B cell (primary cell): ENCODE data around the gene EBLN2. TPM values are rescaled to one million over a fixed set of nuclear protein-coding genes. Genes with fewer than 3 reads are reported as not detected.

Experiments used
- ATAC-seq: fragments of 200-7000 bp; cut with Tn5 transposase; one replicate; pipeline ENCODE4 v1.10.0; 2021; ENCODE audit warnings: low read depth, mild to moderate bottlenecking, moderate number of reproducible peaks, moderate library complexity
- CTCF ChIA-PET: fragments of 350-600 bp; sonication (Branson Sonifier 250); formaldehyde crosslinking; loops from one replicate; lab custom pipeline; 2021; ENCODE audit warnings: antibody characterized with exemption, inconsistent platforms; lab: Charles Lee
- POLR2A ChIA-PET: fragments of 350-600 bp; sonication (Branson Sonifier 250); formaldehyde crosslinking; loops from one replicate; lab custom pipeline; 2021; ENCODE audit warnings: antibody characterized with exemption; lab: Charles Lee
- DNase-seq: peaks from one replicate; pipeline ENCODE4 v3.0.0; 2013
- H2AFZ ChIP-seq: 2 replicates; pipeline ENCODE4 v1.6.1; 2012; ENCODE audit warnings: mild to moderate bottlenecking, low read depth, low read length; ENCODE audit not compliant: insufficient read depth, poor library complexity, severe bottlenecking
- H3K27ac ChIP-seq, 2 donors: 1 replicate in 1 of 2; 2 replicates in 1 of 2; pipeline ENCODE4 v1.5.1; 2012 to 2013; ENCODE audit warnings: low read length in 2 of 2, mild to moderate bottlenecking in 2 of 2, moderate library complexity in 1 of 2
- H3K27me3 ChIP-seq, 4 experiments: fragments of 200-600 bp in 1 of 4; sonication (generic) in 1 of 4; replicated peaks in 1 of 4; 1 replicate in 2 of 4; 2 replicates in 2 of 4; pipeline versions ENCODE4 v1.6.1 to v1.7.0; 2013 to 2016; ENCODE audit warnings: low read length in 3 of 4, mild to moderate bottlenecking in 2 of 4, mixed read lengths in 1 of 4, moderate library complexity in 1 of 4; ENCODE audit not compliant: insufficient read depth in 4 of 4, control insufficient read depth in 3 of 4; ENCODE audit errors: control extremely low read depth in 1 of 4
- H3K36me3 ChIP-seq, 2 experiments: replicated peaks in 1 of 2; 1 replicate in 1 of 2; 2 replicates in 1 of 2; pipeline versions ENCODE4 v1.6.1 to v1.7.1; 2013; ENCODE audit warnings: low read length in 1 of 2; ENCODE audit not compliant: insufficient read depth in 2 of 2, control insufficient read depth in 1 of 2; ENCODE audit errors: control extremely low read depth in 1 of 2, extremely low read depth in 1 of 2
- H3K4me1 ChIP-seq, 2 donors: fragments of 200-600 bp in 1 of 2; sonication (generic) in 1 of 2; 1 replicate in 1 of 2; 2 replicates in 1 of 2; pipeline versions ENCODE4 v1.5.1 to v1.6.1; 2013 to 2017; ENCODE audit warnings: low read length in 2 of 2; ENCODE audit not compliant: control insufficient read depth in 2 of 2, insufficient read depth in 2 of 2
- H3K4me2 ChIP-seq: replicated peaks from 2 replicates; pipeline ENCODE3; 2012; ENCODE audit warnings: mild to moderate bottlenecking, low read depth, low read length; ENCODE audit not compliant: poor library complexity, severe bottlenecking
- H3K4me3 ChIP-seq, 5 experiments: fragments of 200-600 bp in 1 of 5; sonication (generic) in 1 of 5; 1 replicate in 3 of 5; 2 replicates in 2 of 5; pipeline versions ENCODE4 v1.5.1 to v1.7.0; 2011 to 2016; ENCODE audit warnings: low read length in 4 of 5, mild to moderate bottlenecking in 4 of 5, low read depth in 2 of 5, control low read depth in 1 of 5, moderate library complexity in 1 of 5; ENCODE audit not compliant: insufficient read depth in 1 of 5; ENCODE audit errors: control extremely low read depth in 1 of 5, extremely low read depth in 1 of 5
- H3K79me2 ChIP-seq: fragments of 200-600 bp; sonication (generic); one replicate; pipeline ENCODE4 v1.6.0; 2016; ENCODE audit warnings: low read length; ENCODE audit not compliant: control insufficient read depth, insufficient read depth
- H3K9ac ChIP-seq: fragments of 200-600 bp; sonication (generic); 2 replicates; pipeline ENCODE4 v1.6.1; 2017; ENCODE audit warnings: mild to moderate bottlenecking, low read length, moderate library complexity
- H3K9me3 ChIP-seq, 3 donors: one replicate each; pipeline versions ENCODE4 v1.6.1 to v1.7.1; 2013; ENCODE audit warnings: low read length in 2 of 3; ENCODE audit not compliant: control insufficient read depth in 2 of 3, insufficient read depth in 1 of 3; ENCODE audit errors: control extremely low read depth in 1 of 3
- H4K20me1 ChIP-seq: 2 replicates; pipeline ENCODE4 v1.6.0; 2012; ENCODE audit warnings: mild to moderate bottlenecking, low read length; ENCODE audit not compliant: insufficient read depth, control insufficient read depth, poor library complexity, severe bottlenecking
- H3K27ac Mint-ChIP-seq: one replicate; pipeline ENCODE4 v1.8.0; 2021; ENCODE audit warnings: mixed read lengths
- H3K27me3 Mint-ChIP-seq: one replicate; pipeline ENCODE4 v1.8.0; 2021; ENCODE audit warnings: mixed read lengths
- H3K4me1 Mint-ChIP-seq: one replicate; pipeline ENCODE4 v1.8.0; 2021; ENCODE audit warnings: mixed read lengths
- H3K4me3 Mint-ChIP-seq: one replicate; pipeline ENCODE4 v1.8.0; 2021; ENCODE audit warnings: mixed read lengths
- H3K9me3 Mint-ChIP-seq: one replicate; pipeline ENCODE4 v1.8.0; 2022; ENCODE audit warnings: mixed read lengths; ENCODE audit not compliant: insufficient read depth
- CTCF ChIP-seq: fragments of 200-600 bp; IDR thresholded peaks from one replicate; pipeline ENCODE4 v1.8.0; 2022; ENCODE audit warnings: antibody characterized with exemption, mild to moderate bottlenecking
- EZH2 ChIP-seq: IDR thresholded peaks from 2 replicates; pipeline ENCODE4 v1.6.1; 2012; ENCODE audit warnings: borderline replicate concordance, low read depth, mild to moderate bottlenecking, moderate library complexity, low read length; ENCODE audit not compliant: insufficient read depth, poor library complexity, severe bottlenecking
- WGBS: methylation state at CpG from one replicate; pipeline ENCODE4 v1.1.5; 2013; ENCODE audit warnings: missing lambda C conversion rate; ENCODE audit not compliant: insufficient coverage; 5-methylcytosine and 5-hydroxymethylcytosine counted together
- intact Hi-C: fragments of 100-400 bp; cut with micrococcal nuclease; formaldehyde crosslinking; loops from one replicate; pipeline ENCODE4 v1.10.0; 2022
- polyA plus RNA-seq: library from polyadenylated mRNA; depleted of rRNA; stranded (reverse); fragments of >200 nt; gene quantifications from 2 replicates; pipeline ENCODE4 v1.2.3, GENCODE V29; 2012
- total RNA-seq, 2 donors: library from RNA; stranded (reverse); fragments of 120-200 nt in 1 of 2; gene quantifications; 1 replicate in 1 of 2; 2 replicates in 1 of 2; pipeline versions ENCODE4 v1.2.3 to v1.2.4, GENCODE V29; 2013 to 2022

The EBLN2 gene
- total and polyA plus RNA-seq, 2 donors (not counting 1 experiment from before 2014, with no cell fraction given): 4.5 to 10.2 TPM

GRCh38 chr3:73052857-73053256 is 8.6 kb upstream of the EBLN2 start:
- peaks cover 18% of the 10 kb centered on the region for H3K79me2 ChIP-seq
- peaks cover 44% of the 10 kb centered on the region for H4K20me1 ChIP-seq
- ChIA-PET CTCF (interaction anchor here (4.9 kb wide), 1 partner anchor 112 kb away, joined by 105 read pairs; no protein-coding TSS in a partner anchor), POLR2A (no interaction called here)
- Mint-ChIP-seq H3K27ac (no peak overlapping the region), H3K27me3 (no peaks in the 10 kb centered on the region), H3K4me1 (peaks cover 4% of the 10 kb centered on the region), H3K4me3 (no peak overlapping the region), H3K9me3 (no peaks in the 10 kb centered on the region)
- no peak for ATAC-seq
- no peaks in the 10 kb centered on the region for H3K4me1 ChIP-seq
- TF ChIP-seq EZH2 (no peak), CTCF (no peak)
- no peaks in the 10 kb centered on the region for H3K9me3 ChIP-seq
- peaks cover 0 to 9% of the 10 kb centered on the region in 2 experiments for H3K36me3 ChIP-seq
- H3K27me3 ChIP-seq: no peaks in the 10 kb centered on the region
- no peak overlapping the region for H3K27ac ChIP-seq
- intact Hi-C loops: loop anchor here (10.0 kb wide), 1 partner anchor 1338 kb away; no protein-coding TSS in a partner anchor
- H2AFZ ChIP-seq: no peak overlapping the region
- no peak overlapping the region for H3K4me3 ChIP-seq
- no peak overlapping the region for H3K9ac ChIP-seq
- DNase-seq: no peak
- WGBS: 50% methylated on average over 1 of the region's 2 CpGs
- no peak overlapping the region for H3K4me2 ChIP-seq

GRCh38 chr3:73055583-73055982 is 5.9 kb upstream of the EBLN2 start:
- Histone ChIP-seq H3K9ac (no peak overlapping the region), H2AFZ (no peak overlapping the region), H3K27me3 (no peaks in the 10 kb centered on the region), H4K20me1 (peaks cover 44% of the 10 kb centered on the region), H3K27ac (no peak overlapping the region), H3K9me3 (no peaks in the 10 kb centered on the region), H3K36me3 (peaks cover 3 to 5% of the 10 kb centered on the region in 2 experiments), H3K79me2 (peaks cover 4% of the 10 kb centered on the region), H3K4me2 (no peak overlapping the region), H3K4me1 (no peaks in the 10 kb centered on the region), H3K4me3 (no peak overlapping the region)
- no peak for TF ChIP-seq EZH2
- no peak for TF ChIP-seq CTCF
- POLR2A ChIA-PET: no interaction called here
- Mint-ChIP-seq H3K27ac (no peak overlapping the region), H3K4me3 (no peak overlapping the region), H3K9me3 (no peaks in the 10 kb centered on the region), H3K4me1 (peaks cover 4% of the 10 kb centered on the region), H3K27me3 (no peaks in the 10 kb centered on the region)
- no peak for DNase-seq
- intact Hi-C loops: loop anchor here (5.0 to 10.0 kb wide), 2 partner anchors 203 to 1341 kb away; no protein-coding TSS in a partner anchor
- 93% methylated on average over 6 of the region's 8 CpGs for WGBS
- ATAC-seq: no peak
- CTCF ChIA-PET: interaction anchor here (0.9 to 4.9 kb wide), 15 partner anchors 9 to 1344 kb away, joined by 3 to 105 read pairs (median 6); no protein-coding TSS in a partner anchor
